ENCODE results near the gene TCHH.
"Not testable (repeated sequence)": the region's sequence is repeated elsewhere in the genome, so short reads cannot be mapped to it uniquely, and the experiment has no call there.

Gene TCHH, protein sequence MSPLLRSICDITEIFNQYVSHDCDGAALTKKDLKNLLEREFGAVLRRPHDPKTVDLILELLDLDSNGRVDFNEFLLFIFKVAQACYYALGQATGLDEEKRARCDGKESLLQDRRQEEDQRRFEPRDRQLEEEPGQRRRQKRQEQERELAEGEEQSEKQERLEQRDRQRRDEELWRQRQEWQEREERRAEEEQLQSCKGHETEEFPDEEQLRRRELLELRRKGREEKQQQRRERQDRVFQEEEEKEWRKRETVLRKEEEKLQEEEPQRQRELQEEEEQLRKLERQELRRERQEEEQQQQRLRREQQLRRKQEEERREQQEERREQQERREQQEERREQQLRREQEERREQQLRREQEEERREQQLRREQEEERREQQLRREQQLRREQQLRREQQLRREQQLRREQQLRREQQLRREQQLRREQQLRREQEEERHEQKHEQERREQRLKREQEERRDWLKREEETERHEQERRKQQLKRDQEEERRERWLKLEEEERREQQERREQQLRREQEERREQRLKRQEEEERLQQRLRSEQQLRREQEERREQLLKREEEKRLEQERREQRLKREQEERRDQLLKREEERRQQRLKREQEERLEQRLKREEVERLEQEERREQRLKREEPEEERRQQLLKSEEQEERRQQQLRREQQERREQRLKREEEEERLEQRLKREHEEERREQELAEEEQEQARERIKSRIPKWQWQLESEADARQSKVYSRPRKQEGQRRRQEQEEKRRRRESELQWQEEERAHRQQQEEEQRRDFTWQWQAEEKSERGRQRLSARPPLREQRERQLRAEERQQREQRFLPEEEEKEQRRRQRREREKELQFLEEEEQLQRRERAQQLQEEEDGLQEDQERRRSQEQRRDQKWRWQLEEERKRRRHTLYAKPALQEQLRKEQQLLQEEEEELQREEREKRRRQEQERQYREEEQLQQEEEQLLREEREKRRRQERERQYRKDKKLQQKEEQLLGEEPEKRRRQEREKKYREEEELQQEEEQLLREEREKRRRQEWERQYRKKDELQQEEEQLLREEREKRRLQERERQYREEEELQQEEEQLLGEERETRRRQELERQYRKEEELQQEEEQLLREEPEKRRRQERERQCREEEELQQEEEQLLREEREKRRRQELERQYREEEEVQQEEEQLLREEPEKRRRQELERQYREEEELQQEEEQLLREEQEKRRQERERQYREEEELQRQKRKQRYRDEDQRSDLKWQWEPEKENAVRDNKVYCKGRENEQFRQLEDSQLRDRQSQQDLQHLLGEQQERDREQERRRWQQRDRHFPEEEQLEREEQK (N-terminal part only)

DNA sequence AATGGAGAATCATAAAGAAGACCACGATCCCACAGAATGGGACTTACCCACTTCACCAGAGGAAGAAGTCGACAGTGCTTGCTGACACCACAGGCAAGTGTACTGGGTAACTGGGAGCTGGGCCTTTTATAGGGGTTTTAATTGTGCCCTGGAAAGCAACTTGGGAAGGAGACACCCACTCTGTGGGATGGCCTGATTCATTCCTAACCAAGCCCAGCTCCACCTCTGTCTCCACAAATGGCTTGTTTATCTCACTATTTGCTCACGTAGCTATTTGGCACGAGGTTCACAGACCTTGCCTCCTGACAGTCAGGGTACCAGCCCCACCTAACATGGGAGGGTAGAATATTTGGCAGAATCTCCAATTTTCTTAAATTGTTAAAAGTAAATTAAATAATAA is at the start of gene TCHH:
TCHH (minus strand) TSS at position 101 of the 400 bp plus-strand sequence. CDS start 1,364 bp downstream, outside the sequence.
- DNase-seq (ENCODE audit: low read depth) = no peak

DNA sequence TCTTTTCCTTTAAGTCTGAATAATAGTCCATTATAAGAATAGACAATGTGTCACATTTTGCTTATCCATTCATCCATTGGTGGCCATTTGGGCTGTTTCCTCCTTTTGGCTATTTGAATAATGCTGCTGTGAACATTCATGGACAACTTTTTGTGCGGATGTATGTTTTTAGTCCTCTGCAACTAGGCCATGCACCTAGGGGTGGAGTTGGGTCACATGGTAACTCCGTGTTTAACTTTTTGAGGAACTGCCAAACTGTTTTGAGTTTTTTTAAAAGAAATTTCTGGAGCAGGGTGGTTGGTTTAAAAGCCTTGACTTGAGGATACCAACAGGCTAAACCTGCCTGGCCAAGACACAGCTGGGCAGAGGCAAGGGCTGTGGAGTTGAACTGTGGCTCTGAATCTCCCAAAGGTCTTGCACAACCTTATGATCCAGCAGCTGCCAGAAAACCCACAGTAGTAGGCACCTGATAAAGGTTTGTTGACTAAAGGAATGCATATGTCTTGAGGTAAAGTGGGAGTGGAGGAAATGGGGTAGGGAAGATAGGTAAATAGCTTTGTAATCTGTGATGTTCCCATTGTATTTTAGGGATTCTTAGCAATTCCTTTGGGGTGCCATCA is 49.4 kb upstream of the TCHH start:
- DNase-seq (ENCODE audit: low read depth) = no peak

DNA sequence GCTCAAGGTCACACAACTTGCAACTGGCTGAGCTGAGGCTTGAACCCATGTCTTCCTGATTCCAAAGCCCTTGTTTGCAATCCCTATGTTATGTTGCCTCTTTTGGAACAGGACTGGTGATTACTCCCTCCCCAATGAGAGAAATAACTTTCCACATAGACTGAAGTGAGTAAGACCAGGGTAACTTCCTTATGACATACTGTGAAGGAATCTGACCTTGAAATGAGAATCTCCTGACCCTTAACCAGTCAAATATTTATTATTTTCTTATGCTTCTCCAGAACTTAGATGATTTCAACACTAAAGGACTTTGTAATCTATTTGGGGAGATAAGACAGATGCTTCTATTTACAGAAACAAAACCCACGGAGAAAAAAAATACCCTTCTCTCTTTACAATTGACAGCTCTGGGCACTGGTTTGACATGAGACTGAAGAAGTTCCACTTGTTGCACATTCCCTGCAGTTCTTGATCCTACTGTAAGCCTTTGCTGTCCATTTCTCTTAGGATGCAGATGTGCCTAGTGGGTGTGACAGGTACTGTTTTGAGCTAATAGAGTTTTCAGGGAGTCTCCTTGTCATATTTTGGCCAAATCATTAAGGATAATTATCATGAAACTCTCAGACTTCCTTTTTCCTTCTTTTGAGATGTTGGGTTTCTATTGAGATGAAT is 47.7 kb upstream of the TCHH start:
- DNase-seq (ENCODE audit: low read depth) = no peak

DNA sequence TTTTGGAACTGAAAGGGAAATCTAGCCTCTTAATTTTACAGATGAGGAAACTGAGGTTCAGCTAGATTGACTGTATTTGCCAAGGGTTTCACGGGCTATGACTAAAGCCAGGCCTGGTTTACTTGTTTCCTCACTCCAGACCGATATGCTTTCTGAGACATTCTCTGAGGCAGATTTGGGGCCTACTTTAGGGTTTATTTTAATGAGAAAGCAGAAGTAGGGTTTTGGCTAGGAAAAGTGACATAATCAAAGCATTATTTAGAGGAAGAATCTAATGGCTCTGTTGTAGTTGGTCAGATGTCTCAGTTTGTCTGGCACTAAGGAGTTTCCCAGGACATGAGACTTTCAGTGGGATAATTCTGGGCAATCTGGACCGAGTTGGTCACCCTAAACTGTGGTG is 45.3 kb upstream of the TCHH start:
- DNase-seq (ENCODE audit: low read depth) = no peak

DNA sequence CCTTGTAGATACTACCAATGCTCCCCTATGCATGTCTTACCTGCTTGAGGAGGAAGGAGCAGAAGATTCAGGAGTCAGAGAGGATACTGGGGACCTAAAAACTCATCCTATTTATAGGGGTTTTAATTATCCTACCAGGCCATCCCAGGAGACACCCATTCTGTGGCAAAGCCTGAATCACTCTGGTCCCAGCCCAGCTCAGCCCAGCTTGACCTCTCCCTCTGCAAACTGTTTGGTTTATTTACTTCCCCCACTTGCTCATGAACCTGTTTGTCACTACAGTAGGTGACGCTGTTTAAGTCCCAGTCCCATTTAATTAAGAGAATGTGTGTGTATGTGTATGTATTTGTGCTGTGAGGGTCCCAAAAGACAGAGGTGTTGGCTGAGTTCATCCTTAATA is 43.9 kb upstream of the TCHH start, which contains the start of gene RPTN:
RPTN (minus strand) TSS at position 85 of the 400 bp plus-strand sequence. CDS start 1,339 bp downstream, outside the sequence.
- no peak for DNase-seq (ENCODE audit: low read depth)

DNA sequence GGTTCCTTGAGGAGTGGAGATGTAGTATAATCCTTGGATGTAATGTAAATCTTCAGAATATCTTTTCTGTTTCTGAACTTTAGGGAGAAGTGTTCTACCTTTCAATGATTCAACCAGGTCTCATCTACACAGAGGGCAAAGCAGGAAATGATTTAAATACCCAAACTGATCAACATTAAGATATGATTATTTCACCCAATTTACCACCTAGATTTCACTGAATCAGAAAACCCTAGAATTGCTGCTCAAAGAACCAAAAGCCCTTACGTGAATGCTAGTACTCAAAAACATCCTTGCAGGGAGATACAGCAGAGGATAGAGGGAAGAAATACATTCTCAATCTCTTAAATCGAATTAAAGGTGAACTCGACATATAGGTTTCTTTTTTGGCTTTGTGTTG is 38.8 kb upstream of the TCHH start:
- no peak for DNase-seq (ENCODE audit: low read depth)

DNA sequence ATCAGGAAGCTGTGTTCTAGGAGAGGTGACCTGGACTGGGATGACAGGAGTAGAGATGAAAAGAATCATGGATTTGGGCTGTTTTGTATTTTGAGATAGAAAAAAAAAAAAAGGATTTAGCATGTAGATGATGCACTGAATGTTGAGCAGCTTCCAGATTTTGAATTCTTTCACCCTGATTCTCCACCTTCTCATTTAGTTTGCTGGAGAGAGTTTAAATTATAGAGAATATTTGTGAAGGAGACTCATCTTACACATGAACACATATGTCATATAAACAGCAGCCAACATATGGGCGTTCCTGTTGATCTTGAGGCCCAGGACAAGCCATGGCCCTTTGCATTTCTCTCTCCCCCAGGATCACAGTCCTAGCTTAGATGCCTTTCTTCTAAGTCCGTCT is 36.4 kb upstream of the TCHH start:
- no peak for DNase-seq (ENCODE audit: low read depth)

DNA sequence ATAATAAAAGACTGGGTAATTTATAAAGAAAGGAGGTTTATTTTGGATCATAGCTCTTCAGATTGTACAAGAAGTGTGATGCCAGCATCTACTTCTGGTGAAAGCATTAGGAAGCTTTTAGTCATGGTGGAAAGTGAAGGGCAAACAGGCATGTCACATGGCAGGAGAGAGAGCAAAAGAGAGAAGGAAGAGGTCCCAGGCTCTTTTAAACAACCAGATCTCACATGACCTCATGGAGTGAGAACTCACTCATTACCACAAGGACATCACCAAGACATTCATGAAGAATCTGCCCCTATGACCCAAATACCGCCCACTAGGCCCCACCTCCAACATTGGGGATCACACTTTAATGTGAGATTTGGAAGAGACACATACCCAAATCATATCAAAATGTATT is 33.7 kb upstream of the TCHH start:
- no peak for DNase-seq (ENCODE audit: low read depth)

DNA sequence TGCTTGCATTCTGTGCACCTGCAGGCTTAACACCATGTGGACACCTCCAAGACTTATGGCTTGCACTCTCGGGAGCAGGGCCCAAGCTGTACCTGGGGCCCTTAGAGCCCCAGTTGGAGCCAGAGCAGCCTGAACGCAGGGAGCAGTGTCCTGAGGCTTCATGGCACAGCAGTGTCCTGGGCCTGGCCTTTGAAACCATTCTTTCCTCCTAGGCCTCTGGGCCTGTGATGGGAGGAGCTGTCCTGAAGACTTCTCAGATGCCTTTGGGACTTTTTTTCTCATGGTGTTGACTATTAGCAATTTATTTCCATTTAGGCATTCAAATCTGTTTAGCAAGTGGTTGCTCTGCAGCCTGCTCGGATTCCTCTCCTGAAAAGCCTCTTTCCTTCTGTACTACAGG is 32.8 kb upstream of the TCHH start:
- no peak for DNase-seq (ENCODE audit: low read depth)

DNA sequence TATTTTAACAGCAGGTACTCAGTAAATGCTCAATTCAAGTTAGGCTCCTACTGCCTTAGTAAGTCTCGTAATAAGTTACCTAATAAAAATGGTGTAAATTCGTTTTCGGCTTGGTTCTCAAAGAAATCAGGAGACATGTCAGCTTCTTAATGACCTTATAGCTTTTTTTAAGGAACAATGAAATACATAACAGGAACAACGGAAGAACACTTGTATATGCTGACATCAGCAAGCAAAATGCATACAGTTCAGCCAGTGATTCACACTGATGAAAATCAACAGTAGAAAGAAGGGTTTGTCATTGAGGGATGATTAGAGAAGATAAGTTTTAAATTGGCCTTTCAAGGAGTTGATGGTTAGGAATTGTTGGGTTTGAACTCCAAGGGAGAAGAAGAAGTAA is 30.5 kb upstream of the TCHH start:
- DNase-seq (ENCODE audit: low read depth) = no peak

DNA sequence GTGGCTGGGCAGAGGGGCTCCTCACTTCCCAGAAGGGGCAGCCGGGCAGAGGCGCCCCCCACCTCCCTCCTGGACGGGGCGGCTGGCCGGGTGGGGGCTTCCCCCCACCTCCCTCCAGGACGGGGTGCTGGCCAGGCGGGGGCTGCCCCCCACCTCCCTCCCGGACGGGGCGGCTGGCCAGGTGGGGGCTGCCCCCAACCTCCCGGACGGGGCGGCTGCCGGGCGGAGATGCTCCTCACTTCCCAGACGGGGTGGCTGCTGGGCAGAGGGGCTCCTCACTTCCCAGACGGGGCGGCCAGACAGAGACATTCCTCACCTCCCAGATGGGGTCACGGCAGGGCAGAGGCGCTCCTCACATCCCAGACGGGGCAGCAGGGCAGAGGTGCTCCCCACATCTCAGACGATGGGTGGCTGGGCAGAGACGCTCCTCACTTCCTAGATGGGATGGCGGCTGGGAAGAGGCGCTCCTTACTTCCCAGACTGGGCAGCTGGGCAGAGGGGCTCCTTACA is 29.5 kb upstream of the TCHH start:
- DNase-seq (ENCODE audit: low read depth) = not testable (repeated sequence)

DNA sequence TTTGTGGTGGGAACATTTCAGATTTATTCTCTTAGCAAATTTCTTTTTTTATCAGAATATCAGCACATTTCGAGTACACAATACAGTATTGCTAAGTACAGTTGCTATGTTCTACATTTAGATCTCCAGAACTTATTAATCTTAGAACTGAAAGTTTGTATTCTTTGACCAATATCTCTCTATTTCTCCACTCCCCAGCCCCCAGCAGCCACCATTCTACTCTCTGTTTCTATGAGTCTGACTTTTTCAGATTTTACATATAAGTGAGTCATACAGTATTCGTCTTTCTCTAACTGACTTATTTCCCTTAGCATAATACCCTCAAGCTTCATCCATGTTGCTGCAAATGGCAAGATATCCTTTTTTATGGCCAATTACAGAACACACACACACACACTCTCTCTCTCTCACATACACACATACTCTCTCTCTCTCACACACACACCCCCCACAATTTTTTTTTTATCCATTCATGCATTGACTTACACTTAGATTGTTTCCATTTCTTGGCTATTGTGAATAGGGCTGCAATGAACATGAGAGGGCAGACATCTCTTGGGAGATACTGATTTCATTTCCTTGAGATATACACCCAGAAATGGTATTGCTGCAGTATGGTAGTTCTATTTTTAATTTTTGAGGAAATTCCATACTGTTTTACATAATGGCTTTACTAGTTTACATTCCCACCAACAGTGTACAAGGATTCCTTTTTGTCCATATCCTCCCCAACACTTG is 28.1 kb upstream of the TCHH start:
- DNase-seq (ENCODE audit: low read depth) = peak; percentile 34

DNA sequence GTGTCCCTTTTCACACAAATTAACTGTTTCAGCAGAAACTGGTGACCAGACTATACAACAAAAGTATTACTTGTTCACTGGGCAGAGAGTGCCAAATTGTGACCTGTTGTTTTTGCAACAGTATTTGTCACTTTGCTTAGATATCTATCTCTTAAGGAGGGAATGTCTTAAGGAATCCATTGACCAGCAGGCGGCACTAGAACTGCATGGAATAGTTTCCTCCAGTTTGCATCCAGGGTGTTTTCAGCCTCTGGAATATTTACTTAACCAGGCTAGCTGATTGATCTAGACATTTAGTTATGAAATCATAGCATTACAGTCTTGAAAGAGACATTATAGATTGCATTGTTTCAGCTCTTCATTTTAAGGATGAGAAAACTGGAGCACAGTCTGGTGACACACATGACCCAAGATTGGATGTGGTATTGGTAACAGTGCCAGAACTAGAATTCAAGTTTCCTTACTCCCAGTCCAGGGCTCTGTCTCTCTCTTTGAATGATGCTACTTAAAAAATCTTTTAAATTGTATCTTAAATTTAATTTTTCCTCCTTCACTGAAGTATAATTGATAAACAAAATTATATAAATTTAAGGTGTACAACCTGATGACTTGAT is 26.8 kb upstream of the TCHH start:
- no peak for DNase-seq (ENCODE audit: low read depth)

DNA sequence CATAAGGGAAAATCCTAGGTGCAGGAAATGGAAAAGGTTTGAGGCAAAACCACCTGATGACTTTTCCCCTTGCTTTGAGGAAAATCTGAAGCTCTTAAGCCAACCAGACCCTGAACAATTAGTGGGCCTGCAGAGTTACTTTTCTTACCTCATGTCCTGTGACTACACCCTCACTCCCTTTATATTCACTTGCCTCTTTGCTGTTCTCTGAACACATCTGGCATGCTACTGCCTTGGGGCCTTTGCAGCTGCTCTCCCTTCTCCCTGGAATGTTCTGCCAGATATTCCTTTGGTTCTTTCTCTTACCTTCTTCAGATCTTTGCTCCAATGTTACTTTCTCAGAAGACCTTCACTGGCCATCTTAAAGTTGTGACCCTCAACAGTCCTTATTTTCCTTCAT is 22.0 kb upstream of the TCHH start:
- DNase-seq (ENCODE audit: low read depth) = no peak

DNA sequence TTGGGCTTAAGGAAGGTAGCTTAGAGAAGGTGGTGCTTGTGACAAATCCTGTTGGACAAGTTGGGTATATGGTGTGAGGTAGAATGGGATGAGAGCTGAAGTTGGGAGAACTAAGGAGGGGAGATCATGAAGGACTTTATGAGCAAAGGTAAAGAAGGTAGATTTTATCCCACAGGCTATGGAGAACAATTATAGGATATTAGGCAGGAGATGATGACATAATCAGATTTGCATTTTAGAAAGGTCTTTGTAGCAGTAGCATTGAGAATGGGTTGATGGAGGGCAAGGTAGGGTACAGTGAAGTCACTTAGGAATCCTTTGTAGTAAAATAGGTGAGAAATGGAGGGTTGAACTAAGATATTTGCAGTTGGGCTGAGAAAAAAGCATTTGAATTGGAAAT is 14.9 kb upstream of the TCHH start:
- DNase-seq (ENCODE audit: low read depth) = no peak

DNA sequence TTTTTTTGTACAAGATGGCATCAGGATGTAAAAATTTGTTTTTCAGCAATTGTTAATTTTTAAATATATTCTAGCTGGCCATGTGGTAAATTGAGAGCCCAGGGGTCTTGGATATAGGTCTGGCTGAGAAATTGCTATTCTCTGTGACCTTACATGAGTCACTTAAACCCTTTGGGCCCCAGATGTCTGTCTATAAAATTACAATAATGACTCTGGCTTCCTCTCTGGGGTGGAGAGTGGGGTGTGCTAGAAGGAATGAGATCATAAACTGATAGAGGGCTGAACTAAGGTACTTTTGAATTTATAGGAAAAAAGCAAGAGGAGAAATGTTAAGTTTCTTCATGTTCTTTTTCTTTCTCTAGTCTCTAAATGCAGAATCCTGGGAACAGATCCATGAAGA is 12.4 kb upstream of the TCHH start:
- DNase-seq (ENCODE audit: low read depth) = no peak

DNA sequence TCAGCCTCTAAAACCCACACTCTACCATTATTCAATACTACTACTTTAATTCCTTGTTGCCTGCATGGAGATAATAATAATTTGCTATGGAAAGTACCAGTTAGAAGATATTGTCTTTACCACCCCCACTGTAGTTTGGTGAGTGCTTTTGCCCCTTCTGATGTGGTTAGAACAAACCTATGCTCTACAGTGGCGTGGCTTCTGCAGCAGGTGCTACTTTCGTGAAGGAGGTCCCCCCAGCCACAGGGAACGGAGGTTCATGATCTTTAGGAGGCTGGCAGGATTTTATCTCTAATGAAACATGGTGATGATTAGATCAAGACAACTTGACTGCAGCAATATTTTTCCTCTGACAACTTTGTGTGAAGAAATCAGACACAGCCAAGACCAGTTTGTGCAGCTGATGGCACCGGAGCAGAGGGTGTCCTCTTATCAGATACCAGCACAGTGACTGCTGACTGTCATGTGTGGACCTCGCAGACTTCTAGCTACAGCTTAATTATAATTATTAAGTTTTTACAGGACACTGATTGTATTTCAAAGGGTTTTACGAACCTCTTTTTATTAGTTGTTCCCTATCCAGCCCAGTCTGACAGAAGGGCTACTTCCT is 10.7 kb upstream of the TCHH start:
- no peak for DNase-seq (ENCODE audit: low read depth)

DNA sequence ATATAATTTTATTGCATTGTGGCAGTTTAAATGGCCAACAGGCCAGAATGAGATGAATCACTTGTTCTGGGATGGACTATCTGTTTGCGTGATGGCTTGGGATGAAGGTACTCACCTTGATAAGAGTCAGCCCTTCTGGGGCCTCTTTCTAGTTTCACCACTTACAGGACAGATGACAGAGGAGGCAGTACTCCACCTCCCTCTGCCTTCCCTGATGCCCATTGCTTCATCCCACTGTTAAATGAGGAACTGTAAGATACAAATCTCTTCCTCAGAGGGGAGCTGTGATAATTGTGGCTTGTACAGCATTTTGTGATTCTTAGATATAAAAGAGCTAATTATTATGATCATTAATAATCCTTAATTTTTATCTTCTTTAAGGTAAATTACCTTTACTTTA is 3.7 kb upstream of the TCHH start:
- no peak for DNase-seq (ENCODE audit: low read depth)

DNA sequence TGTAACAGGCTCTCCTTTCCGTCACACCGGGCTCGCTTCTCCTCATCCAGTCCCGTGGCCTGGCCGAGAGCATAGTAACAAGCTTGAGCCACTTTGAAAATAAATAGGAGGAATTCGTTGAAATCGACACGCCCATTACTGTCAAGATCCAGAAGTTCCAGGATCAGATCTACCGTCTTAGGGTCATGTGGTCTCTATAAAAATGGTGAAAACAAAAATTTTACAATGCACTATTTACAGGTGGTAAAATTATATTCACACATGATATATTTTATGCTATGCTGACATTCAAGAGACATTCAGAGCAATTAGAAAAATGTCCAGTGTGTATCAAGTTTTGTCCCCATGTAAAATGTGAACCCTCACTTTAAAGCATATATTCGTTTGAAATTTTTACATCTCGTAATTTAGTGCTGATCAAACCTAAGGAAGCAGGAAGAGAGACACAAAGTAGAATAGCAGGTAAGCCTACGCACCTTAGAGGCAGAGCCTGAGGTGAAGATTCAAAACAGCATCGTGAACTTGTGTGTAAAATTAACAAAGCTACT is 2.3 kb downstream of the TCHH start:
- no peak for DNase-seq (ENCODE audit: low read depth)

Data from activated T-cell treated with anti-CD3 and anti-CD28 coated beads for 48 hours (primary cell).